Ovary (tissue), 9 donors: Measurements from ENCODE around the gene PARD3B. TPM values are rescaled to one million over a fixed set of nuclear protein-coding genes. Genes with fewer than 3 reads are reported as not detected.

Experiments
- DNase-seq, 5 donors: peaks; one replicate each; pipeline ENCODE4 v3.0.0-alpha.2; 2019 to 2020
- H3K27ac ChIP-seq, 2 donors: fragments of 200-600 bp; one replicate each; pipeline versions ENCODE4 v1.5.1 to v1.8.0; 2019 to 2022
- H3K27me3 ChIP-seq: fragments of 200-600 bp; one replicate; pipeline ENCODE4 v1.8.0; 2022
- H3K36me3 ChIP-seq: fragments of 200-600 bp; sonication (generic); one replicate; pipeline ENCODE4 v1.5.1; 2019
- H3K4me1 ChIP-seq: one replicate; pipeline ENCODE4 v1.8.1; 2013; ENCODE audit warnings: mild to moderate bottlenecking, moderate library complexity; ENCODE audit not compliant: insufficient read depth
- H3K4me3 ChIP-seq: fragments of 200-600 bp; sonication (generic); one replicate; pipeline ENCODE4 v1.5.1; 2017
- H3K9me3 ChIP-seq, 2 donors: fragments of 200-600 bp in 1 of 2; sonication (generic) in 1 of 2; one replicate each; pipeline versions ENCODE4 v1.5.1 to v1.8.1; 2013 to 2019; ENCODE audit warnings: mild to moderate bottlenecking in 1 of 2, moderate library complexity in 1 of 2
- EP300 ChIP-seq: sonication (generic); formaldehyde crosslinking; IDR thresholded peaks from one replicate; pipeline ENCODE4 v1.6.1; 2017; ENCODE audit warnings: antibody characterized with exemption
- POLR2A ChIP-seq: fragments of 450-650 bp; IDR thresholded peaks from one replicate; pipeline ENCODE4 v1.6.1; 2017; ENCODE audit warnings: antibody characterized with exemption, mild to moderate bottlenecking, moderate library complexity
- WGBS, 3 donors: extraction: QIAGEN DNeasy Blood & Tissue Kit in 1 of 3; methylation state at CpG; one replicate each; pipeline versions ENCODE4 v1.1.5 to v1.1.7; 2013 to 2017; 5-methylcytosine and 5-hydroxymethylcytosine counted together
- intact Hi-C, 4 donors: fragments of 100-400 bp; cut with DNase I; formaldehyde crosslinking; loops; one replicate each; pipeline versions ENCODE4 v1.11.0 to v1.15.1; 2022 to 2023
- polyA plus RNA-seq, 2 donors: library from polyadenylated mRNA; stranded (reverse); fragments of 200-250 nt in 1 of 2; fragments of 350-450 nt in 1 of 2; fragmentation: Illumina TruSeq in 1 of 2; extraction: RNeasy Lipid Tissue Mini Kit (QIAGEN cat#74804) in 1 of 2; gene quantifications; one replicate each; pipeline ENCODE4 v1.2.3, GENCODE V29; 2013 to 2014
- total RNA-seq, 7 donors: library from RNA; depleted of rRNA in 2 of 7; stranded (reverse); fragments of >200 nt in 2 of 7; fragmentation: NEBNext Ultra II Directional in 3 of 7; extraction: Animal tissue kit (Norgen Biotek cat#: 25700) in 3 of 7; gene quantifications; one replicate each; pipeline versions ENCODE4 v1.1.0 to v1.2.4, GENCODE V29; 2016 to 2023
- TF ChIP-seq, protein P1 (sequence below), 3 donors: fragments of 450-650 bp in 2 of 3; fragments of 200-600 bp in 1 of 3; IDR thresholded peaks; one replicate each; pipeline versions ENCODE4 v1.5.1 to v1.8.0; 2016 to 2022; ENCODE audit warnings: antibody characterized with exemption in 3 of 3, mild to moderate bottlenecking in 1 of 3
- donor health status: DM: no; HTN: no; CAD: no; lungs with moderate emphysema.
- donor health status: DM: no; HTN: no; CAD: no.
- donor health status: Bipolar disorder and iron deficiency.
- donor health status: DM: yes; HTN: yes; CAD: no.
- donor health status: DM: no; HTN: no; CAD: no.
- donor health status: DM: yes; HTN: yes; CAD: no.

Gene PARD3B
- total and polyA plus RNA-seq, 9 donors, result 8.2 to 46.6 (median 28.7) TPM

DNA sequence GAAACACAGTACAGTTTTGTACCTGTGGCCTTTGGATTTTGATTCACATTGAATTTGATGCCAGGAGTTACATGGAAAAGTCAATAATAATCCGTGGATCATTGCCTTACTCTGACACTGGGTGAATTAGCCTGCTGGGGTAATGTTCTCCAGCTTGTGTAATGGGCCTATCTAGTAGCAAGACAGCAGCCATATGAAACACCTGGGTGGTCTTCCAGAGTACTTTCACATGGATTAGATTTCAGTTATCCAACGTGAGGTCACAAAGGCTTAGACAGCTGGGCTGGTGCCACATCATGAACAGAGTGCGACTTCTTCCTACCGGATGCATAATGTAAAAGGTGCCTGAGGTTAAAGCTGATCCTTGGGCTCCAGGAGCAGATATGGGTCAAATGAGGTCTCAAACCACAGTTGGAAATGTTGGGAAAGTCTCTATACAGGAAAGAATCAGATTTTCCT lies 486.8 kb downstream of the PARD3B start:
- Histone ChIP-seq H3K9me3 (no peaks in the 10 kb centered on the region), H3K4me3 (no peak overlapping the region), H3K27me3 (no peaks in the 10 kb centered on the region), H3K36me3 (no peaks in the 10 kb centered on the region), H3K4me1 (no peaks in the 10 kb centered on the region), H3K27ac (no peak overlapping the region)
- DNase-seq, result no peak
- WGBS, 3 donors, result 71 to 84% (median 83%) methylated on average over 4 of the region's 4 CpGs
- intact Hi-C loops, result no loop called here
- TF ChIP-seq, protein P1, sequence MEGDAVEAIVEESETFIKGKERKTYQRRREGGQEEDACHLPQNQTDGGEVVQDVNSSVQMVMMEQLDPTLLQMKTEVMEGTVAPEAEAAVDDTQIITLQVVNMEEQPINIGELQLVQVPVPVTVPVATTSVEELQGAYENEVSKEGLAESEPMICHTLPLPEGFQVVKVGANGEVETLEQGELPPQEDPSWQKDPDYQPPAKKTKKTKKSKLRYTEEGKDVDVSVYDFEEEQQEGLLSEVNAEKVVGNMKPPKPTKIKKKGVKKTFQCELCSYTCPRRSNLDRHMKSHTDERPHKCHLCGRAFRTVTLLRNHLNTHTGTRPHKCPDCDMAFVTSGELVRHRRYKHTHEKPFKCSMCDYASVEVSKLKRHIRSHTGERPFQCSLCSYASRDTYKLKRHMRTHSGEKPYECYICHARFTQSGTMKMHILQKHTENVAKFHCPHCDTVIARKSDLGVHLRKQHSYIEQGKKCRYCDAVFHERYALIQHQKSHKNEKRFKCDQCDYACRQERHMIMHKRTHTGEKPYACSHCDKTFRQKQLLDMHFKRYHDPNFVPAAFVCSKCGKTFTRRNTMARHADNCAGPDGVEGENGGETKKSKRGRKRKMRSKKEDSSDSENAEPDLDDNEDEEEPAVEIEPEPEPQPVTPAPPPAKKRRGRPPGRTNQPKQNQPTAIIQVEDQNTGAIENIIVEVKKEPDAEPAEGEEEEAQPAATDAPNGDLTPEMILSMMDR (IDR thresholded peaks at IDR 0.05), result no peak
- TF ChIP-seq POLR2A (no peak), EP300 (no peak)

DNA sequence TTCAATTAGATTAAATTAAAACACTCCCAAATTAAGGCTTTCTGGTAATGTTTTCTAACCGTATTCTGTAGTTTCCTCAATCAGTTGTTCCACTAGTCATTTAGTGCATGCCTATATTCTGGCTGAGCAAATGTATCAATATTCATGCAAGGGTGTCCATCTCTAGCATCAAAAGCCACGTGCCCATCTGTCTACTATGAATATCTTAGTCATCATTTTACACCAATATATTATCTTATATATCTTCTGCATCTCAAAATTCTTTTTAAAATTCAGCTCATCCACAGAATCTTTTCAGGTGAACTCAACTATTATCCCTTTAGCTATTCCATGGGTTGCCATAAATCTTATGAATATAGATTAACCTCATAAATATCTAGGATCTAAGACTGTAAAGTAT lies 488.2 kb downstream of the PARD3B start:
- DNase-seq, result no peak
- intact Hi-C loops, result no loop called here
- H3K27ac ChIP-seq, result no peak overlapping the region
- H3K4me3 ChIP-seq, result no peak overlapping the region
- WGBS, 3 donors, result 91 to 99% (median 93%) methylated on average over 2 of the region's 2 CpGs
- no peaks in the 10 kb centered on the region for H3K9me3 ChIP-seq
- H3K4me1 ChIP-seq, result no peaks in the 10 kb centered on the region
- no peaks in the 10 kb centered on the region for H3K27me3 ChIP-seq
- TF ChIP-seq POLR2A, result no peak
- TF ChIP-seq, protein P1 (IDR thresholded peaks at IDR 0.05), result no peak
- TF ChIP-seq EP300, result no peak
- H3K36me3 ChIP-seq, result no peaks in the 10 kb centered on the region

DNA sequence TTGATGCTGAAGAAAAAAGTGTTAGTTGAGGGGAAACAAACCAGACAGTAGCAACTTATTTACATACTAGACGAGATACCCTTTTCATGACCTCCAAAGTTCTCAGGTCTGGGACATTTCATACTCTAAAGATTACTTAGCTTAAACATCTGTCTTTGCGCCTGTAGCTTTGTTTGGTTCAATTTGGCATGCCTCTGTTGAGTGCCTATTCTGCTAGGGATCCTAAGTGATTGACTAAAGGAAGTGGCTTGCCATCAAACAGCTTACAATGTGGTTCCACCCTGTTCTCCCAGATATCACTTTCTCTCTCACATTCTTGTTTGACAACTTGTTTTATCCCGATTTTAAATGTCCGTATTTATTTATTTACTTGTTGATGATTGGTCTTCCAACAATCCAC lies 488.8 kb downstream of the PARD3B start:
- Histone ChIP-seq H3K4me3 (no peak overlapping the region), H3K36me3 (no peaks in the 10 kb centered on the region), H3K9me3 (no peaks in the 10 kb centered on the region), H3K27ac (no peak overlapping the region), H3K27me3 (no peaks in the 10 kb centered on the region), H3K4me1 (no peaks in the 10 kb centered on the region)
- intact Hi-C loops, result no loop called here
- TF ChIP-seq POLR2A (no peak), EP300 (no peak)
- TF ChIP-seq, protein P1 (IDR thresholded peaks at IDR 0.05), result no peak
- WGBS, 3 donors, result 64 to 81% (median 76%) methylated on average over 4 of the region's 4 CpGs
- no peak for DNase-seq

DNA sequence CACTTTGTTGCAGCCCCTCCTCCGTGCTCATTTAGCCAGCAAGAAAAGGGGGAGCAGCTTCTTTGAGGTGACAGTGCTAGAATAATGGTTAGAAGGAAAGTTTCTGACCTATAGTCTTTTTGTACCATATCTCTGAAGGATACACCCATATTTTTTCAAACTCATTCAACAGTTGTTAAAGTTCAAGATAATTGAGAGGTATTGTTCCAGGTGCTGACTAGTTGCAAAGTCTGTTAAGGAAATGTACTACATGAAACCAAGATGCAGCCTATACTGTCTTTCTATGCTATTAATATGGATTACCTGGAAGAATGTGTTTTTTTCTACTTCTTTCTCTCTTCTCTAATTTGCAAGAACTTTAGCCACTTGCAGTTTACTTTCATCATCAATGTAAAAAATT lies 495.0 kb downstream of the PARD3B start:
- no peak for DNase-seq
- WGBS, 3 donors, result 93 to 95% (median 94%) methylated on average over 1 of the region's 1 CpG
- Histone ChIP-seq H3K36me3 (no peaks in the 10 kb centered on the region), H3K9me3 (no peaks in the 10 kb centered on the region), H3K4me3 (no peak overlapping the region), H3K27me3 (no peaks in the 10 kb centered on the region), H3K4me1 (peaks cover 3% of the 10 kb centered on the region), H3K27ac (no peak overlapping the region)
- intact Hi-C loops, result no loop called here
- TF ChIP-seq EP300 (no peak), POLR2A (no peak)
- TF ChIP-seq, protein P1 (IDR thresholded peaks at IDR 0.05), result no peak
